SK-N-SH (cell line): ENCODE measurements around the gene SETX.

Experiments
- EZH2phosphoT487 ChIP-seq: fragments of 200-600 bp; sonication (generic); IDR thresholded peaks from 2 replicates; pipeline ENCODE4 v1.6.1; 2017; ENCODE audit warnings: low read depth, mixed run types, mild to moderate bottlenecking, antibody characterized with exemption, moderate library complexity, borderline replicate concordance
- GABPA ChIP-seq: IDR thresholded peaks from 2 replicates; pipeline ENCODE4 v1.4.0; 2012; ENCODE audit warnings: low read depth, mild to moderate bottlenecking
- TAF1 ChIP-seq: IDR thresholded peaks from 2 replicates; pipeline ENCODE4 v1.6.1; 2012; ENCODE audit warnings: low read depth, mild to moderate bottlenecking, low read length, moderate library complexity, borderline replicate concordance
- TEAD4 ChIP-seq: IDR thresholded peaks from 2 replicates; pipeline ENCODE4 v1.4.0; 2012; ENCODE audit warnings: mild to moderate bottlenecking, borderline replicate concordance; ENCODE audit not compliant: insufficient read depth
- YY1 ChIP-seq: IDR thresholded peaks from 2 replicates; pipeline ENCODE4 v1.4.0; 2012; ENCODE audit warnings: low read depth, mild to moderate bottlenecking
- TF ChIP-seq, protein P1 (sequence below): fragments of 200-600 bp; sonication (generic); IDR thresholded peaks from 2 replicates; pipeline ENCODE4 v1.6.1; 2017; ENCODE audit warnings: antibody characterized with exemption, mild to moderate bottlenecking, moderate library complexity

DNA sequence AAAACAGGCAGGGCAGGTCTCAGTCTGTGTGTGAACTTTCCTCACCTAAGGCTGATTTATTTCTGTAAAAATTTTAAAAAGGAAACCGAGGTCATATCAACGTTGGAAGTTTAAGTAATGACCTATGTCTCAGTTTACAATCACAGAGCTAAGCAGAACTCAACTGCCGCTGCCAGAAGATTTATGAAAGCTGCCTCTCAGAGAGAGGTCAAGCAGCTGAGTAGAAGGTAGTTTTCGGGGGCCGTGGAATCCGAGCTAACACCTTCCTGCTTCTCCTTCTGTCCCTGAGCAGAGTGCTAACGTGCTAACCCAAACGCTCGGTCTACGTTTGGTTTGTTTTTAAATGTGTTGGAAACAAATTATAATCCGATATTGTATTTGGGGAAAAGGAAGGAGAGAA lies 40.8 kb upstream of the SETX start:
- TF ChIP-seq, protein P1, sequence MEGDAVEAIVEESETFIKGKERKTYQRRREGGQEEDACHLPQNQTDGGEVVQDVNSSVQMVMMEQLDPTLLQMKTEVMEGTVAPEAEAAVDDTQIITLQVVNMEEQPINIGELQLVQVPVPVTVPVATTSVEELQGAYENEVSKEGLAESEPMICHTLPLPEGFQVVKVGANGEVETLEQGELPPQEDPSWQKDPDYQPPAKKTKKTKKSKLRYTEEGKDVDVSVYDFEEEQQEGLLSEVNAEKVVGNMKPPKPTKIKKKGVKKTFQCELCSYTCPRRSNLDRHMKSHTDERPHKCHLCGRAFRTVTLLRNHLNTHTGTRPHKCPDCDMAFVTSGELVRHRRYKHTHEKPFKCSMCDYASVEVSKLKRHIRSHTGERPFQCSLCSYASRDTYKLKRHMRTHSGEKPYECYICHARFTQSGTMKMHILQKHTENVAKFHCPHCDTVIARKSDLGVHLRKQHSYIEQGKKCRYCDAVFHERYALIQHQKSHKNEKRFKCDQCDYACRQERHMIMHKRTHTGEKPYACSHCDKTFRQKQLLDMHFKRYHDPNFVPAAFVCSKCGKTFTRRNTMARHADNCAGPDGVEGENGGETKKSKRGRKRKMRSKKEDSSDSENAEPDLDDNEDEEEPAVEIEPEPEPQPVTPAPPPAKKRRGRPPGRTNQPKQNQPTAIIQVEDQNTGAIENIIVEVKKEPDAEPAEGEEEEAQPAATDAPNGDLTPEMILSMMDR: no peak
- TF ChIP-seq EZH2phosphoT487 (no peak), GABPA (no peak), TEAD4 (no peak), YY1 (no peak), TAF1 (no peak)
